COLO668 (cell line): ENCODE data around the gene MRPL46.
"Not testable (repeated sequence)": the region's sequence is repeated elsewhere in the genome, so short reads cannot be mapped to it uniquely, and the experiment has no call there.

Experiments
- DNase-seq: peaks from one replicate; lab custom pipeline; 2025; ENCODE audit not compliant: unreplicated experiment; lab: John Stamatoyannopoulos, UW

The MRPL46 gene

GRCh38 chr15:88479169-88479568 lies 12.0 kb upstream of the MRPL46 start:
- DNase-seq = no peak

GRCh38 chr15:88477904-88478303 lies 10.7 kb upstream of the MRPL46 start:
- DNase-seq = no peak

- DNase-seq = no peak
These were observed 9.9 kb upstream of the MRPL46 start for GRCh38 chr15:88477126-88477525.

GRCh38 chr15:88476635-88477060 lies 9.5 kb upstream of the MRPL46 start:
- peak; percentile 21 for DNase-seq

- DNase-seq = not testable (repeated sequence)
These were observed 6.6 kb upstream of the MRPL46 start for GRCh38 chr15:88473661-88474293.

- DNase-seq = no peak
These were observed 5.0 kb upstream of the MRPL46 start for GRCh38 chr15:88472225-88472624.

GRCh38 chr15:88470625-88471372 lies 3.6 kb upstream of the MRPL46 start:
- DNase-seq = no peak

GRCh38 chr15:88469321-88469720 lies 2.1 kb upstream of the MRPL46 start:
- DNase-seq = no peak

GRCh38 chr15:88468721-88469120 lies 1.5 kb upstream of the MRPL46 start:
- DNase-seq = not testable (repeated sequence)

- peak; percentile 6 for DNase-seq
These were observed 844 bp upstream of the MRPL46 start for GRCh38 chr15:88467935-88468528.

GRCh38 chr15:88465633-88466224 lies 1.5 kb downstream of the MRPL46 start:
- DNase-seq = no peak

- DNase-seq = no peak
These were observed 3.2 kb downstream of the MRPL46 start for GRCh38 chr15:88463870-88464532.

- DNase-seq = no peak
These were observed 10.5 kb downstream of the MRPL46 start for GRCh38 chr15:88456733-88457132.

GRCh38 chr15:88454867-88455810 lies 12.0 kb downstream of the MRPL46 start:
- peak; percentile 60 for DNase-seq

GRCh38 chr15:88454236-88454635 lies 13.0 kb downstream of the MRPL46 start:
- no peak for DNase-seq

- no peak for DNase-seq
These were observed 13.5 kb downstream of the MRPL46 start for GRCh38 chr15:88453651-88454050.

- peak; percentile 57 for DNase-seq
These were observed 16.9 kb downstream of the MRPL46 start for GRCh38 chr15:88450125-88450798.

- no peak for DNase-seq
These were observed 17.6 kb downstream of the MRPL46 start for GRCh38 chr15:88449581-88449980.

- no peak for DNase-seq
These were observed 18.2 kb downstream of the MRPL46 start for GRCh38 chr15:88448991-88449461.
